ENCODE results near the gene PI4KA. TPM values are rescaled to one million over a fixed set of nuclear protein-coding genes. Genes with fewer than 3 reads are reported as not detected.

Gene PI4KA
- total and polyA plus RNA-seq, 4 donors = 19.4 to 47.5 (median 36.3) TPM

- TF ChIP-seq RAD21 (IDR thresholded peaks at IDR 0.05) (no peak), TAF1 (conservative IDR thresholded peaks at IDR 0.05) (no peak), HNF4A (conservative IDR thresholded peaks at IDR 0.05) (no peak), NR2F2 (IDR thresholded peaks at IDR 0.05) (no peak), YY1 (IDR thresholded peaks at IDR 0.05) (no peak), CTCF (IDR thresholded peaks at IDR 0.05; ENCODE audit: low read depth, low read length, missing input control) (no peak), RXRA (IDR thresholded peaks at IDR 0.05) (no peak)
Measured at GRCh38 chr22:20798974-20799373, 59.6 kb downstream of the PI4KA start (continued).

- Histone ChIP-seq H3K36me3 (ENCODE audit: control insufficient read depth in 4 of 4, insufficient read depth in 3 of 4, low read depth in 1 of 4, low read length in 3 of 4) (peaks cover 8 to 69% (median 44%) of the 10 kb centered on the region in 4 donors), H3K27ac (ENCODE audit: low read depth in 1 of 2, low read length in 2 of 2) (no peak overlapping the region), H3K9me3 (ENCODE audit: control insufficient read depth in 4 of 4, low read length in 3 of 4) (no peaks in the 10 kb centered on the region), H3K9ac (ENCODE audit: low read depth in 1 of 2, low read length in 2 of 2) (no peak overlapping the region), H3K4me1 (ENCODE audit: control insufficient read depth in 4 of 4, insufficient read depth in 4 of 4, low read length in 3 of 4) (no peaks in the 10 kb centered on the region), H3K27me3 (ENCODE audit: control insufficient read depth in 4 of 4, insufficient read depth in 4 of 4, low read length in 3 of 4) (no peaks in the 10 kb centered on the region), H3K4me3 (ENCODE audit: low read depth in 1 of 3, low read length in 3 of 3) (no peak overlapping the region)
- no peak for DNase-seq (ENCODE audit: low spot score)
- TF ChIP-seq REST (IDR thresholded peaks at IDR 0.05) (no peak), HNF4A (conservative IDR thresholded peaks at IDR 0.05) (no peak)
- 87% methylated on average over 5 of the region's 5 CpGs for WGBS
Measured at GRCh38 chr22:20798218-20798617, 60.4 kb downstream of the PI4KA start.

- TF ChIP-seq ATF3 (IDR thresholded peaks at IDR 0.05) = no peak
- TF ChIP-seq EGR1 (IDR thresholded peaks at IDR 0.05; ENCODE audit: low read depth in 2 of 2) = no peak
- TF ChIP-seq RXRA (IDR thresholded peaks at IDR 0.05) = no peak
- TF ChIP-seq REST (IDR thresholded peaks at IDR 0.05) = no peak
- Histone ChIP-seq H3K4me1 (ENCODE audit: control insufficient read depth in 4 of 4, insufficient read depth in 4 of 4, low read length in 3 of 4) (peaks cover 0 to 8% (median under 1%) of the 10 kb centered on the region in 4 donors), H3K27ac (ENCODE audit: low read depth in 1 of 2, low read length in 2 of 2) (no peak overlapping the region), H3K9ac (ENCODE audit: low read depth in 1 of 2, low read length in 2 of 2) (no peak overlapping the region), H3K27me3 (ENCODE audit: control insufficient read depth in 4 of 4, insufficient read depth in 4 of 4, low read length in 3 of 4) (no peaks in the 10 kb centered on the region), H3K36me3 (ENCODE audit: control insufficient read depth in 4 of 4, insufficient read depth in 3 of 4, low read depth in 1 of 4, low read length in 3 of 4) (peaks cover 4 to 57% (median 34%) of the 10 kb centered on the region in 4 donors), H3K4me3 (ENCODE audit: low read depth in 1 of 3, low read length in 3 of 3) (no peak overlapping the region), H3K9me3 (ENCODE audit: control insufficient read depth in 4 of 4, low read length in 3 of 4) (no peaks in the 10 kb centered on the region)
- DNase-seq (ENCODE audit: low spot score) = no peak
- WGBS = 86% methylated on average over 8 of the region's 8 CpGs
Measured at GRCh38 chr22:20796731-20797130, 61.9 kb downstream of the PI4KA start.

Measured in liver (tissue), 9 donors.